HepG2 (cell line): ENCODE results near the gene POLDIP3. TPM values are rescaled to one million over a fixed set of nuclear protein-coding genes. Genes with fewer than 3 reads are reported as not detected.
A peak's percentile ranks its signal among the peaks of the same experiment; 100 is the strongest.

Source experiments
- ATAC-seq: fragments of 200-7000 bp; cut with Tn5 transposase; 3 replicates; pipeline ENCODE4 v1.9.1; 2020; ENCODE audit warnings: mild to moderate bottlenecking, moderate library complexity
- BruUV-seq: library from RNA; stranded (reverse); fragments of 400-500 nt; replicated peaks from 2 replicates; lab custom pipeline; 2021; lab: Mats Ljungman, UMichigan
- CTCF ChIA-PET: fragments of 300-600 bp; formaldehyde crosslinking; extraction: SDS; loops from one replicate; lab custom pipeline; 2021; ENCODE audit warnings: low total read pairs, inconsistent platforms, low intra/inter-chr PET ratio; lab: Yijun Ruan, JAX
- POLR2A ChIA-PET: fragments of 350-600 bp; sonication (Branson Sonifier 250); formaldehyde crosslinking; loops from one replicate; lab custom pipeline; 2020; ENCODE audit warnings: antibody characterized with exemption, inconsistent platforms; lab: Yijun Ruan, JAX
- DNase-seq: peaks from one replicate; pipeline ENCODE4 v3.0.0-alpha.2; 2015; ENCODE audit warnings: low spot score
- FAIRE-seq: peaks from 3 replicates; lab custom pipeline; 2011; peaks lifted over from hg19 to GRCh38; lab: Jason Lieb, UNC
- H2AFZ ChIP-seq: one replicate; pipeline ENCODE4 v1.6.1; 2011; ENCODE audit warnings: low read length, inconsistent platforms
- H3K27ac ChIP-seq: fragments of 300-600 bp; 3 replicates; pipeline ENCODE4 v1.8.0; 2011; ENCODE audit warnings: mixed run types, mild to moderate bottlenecking, mixed read lengths, low read length, inconsistent platforms; ENCODE audit not compliant: insufficient read depth; ENCODE audit errors: extremely low read length
- H3K27me3 ChIP-seq, 2 experiments: fragments of 200-600 bp in 1 of 2; 2 replicates in 1 of 2; 3 replicates in 1 of 2; pipeline versions ENCODE4 v1.6.0 to v1.8.0; 2011; ENCODE audit warnings: low read length in 2 of 2, mild to moderate bottlenecking in 2 of 2, moderate library complexity in 2 of 2, inconsistent platforms in 1 of 2; ENCODE audit not compliant: insufficient read depth in 2 of 2, control insufficient read depth in 1 of 2
- H3K36me3 ChIP-seq, 2 experiments: fragments of 200-600 bp in 1 of 2; replicated peaks in 1 of 2; 2 replicates in 1 of 2; 3 replicates in 1 of 2; pipeline versions ENCODE4 v1.5.1 to v1.8.0; 2011; ENCODE audit warnings: low read length in 2 of 2, inconsistent platforms in 1 of 2; ENCODE audit not compliant: insufficient read depth in 2 of 2, control insufficient read depth in 1 of 2
- H3K4me1 ChIP-seq: 2 replicates; pipeline ENCODE4 v1.5.1; 2012; ENCODE audit warnings: low read length, inconsistent platforms; ENCODE audit not compliant: insufficient read depth
- H3K4me2 ChIP-seq: 2 replicates; pipeline ENCODE4 v1.6.0; 2011; ENCODE audit warnings: low read depth, low read length, inconsistent platforms
- H3K4me3 ChIP-seq, 3 experiments: fragments of 200-600 bp in 1 of 3; sonication (generic), shearing (Covaris generic) in 1 of 3; replicated peaks in 1 of 3; 2 replicates each; pipeline ENCODE4 v1.5.1; 2011 to 2016; ENCODE audit warnings: low read length in 3 of 3, inconsistent platforms in 2 of 3, low read depth in 2 of 3, mild to moderate bottlenecking in 2 of 3, control low read depth in 1 of 3, mixed read lengths in 1 of 3; ENCODE audit not compliant: insufficient read depth in 1 of 3
- H3K79me2 ChIP-seq: one replicate; pipeline ENCODE4 v1.6.1; 2011; ENCODE audit warnings: low read length, inconsistent platforms; ENCODE audit not compliant: insufficient read depth
- H3K9ac ChIP-seq: 2 replicates; pipeline ENCODE4 v1.6.0; 2011; ENCODE audit warnings: mild to moderate bottlenecking, low read depth, low read length, inconsistent platforms; ENCODE audit not compliant: insufficient read depth
- H3K9me3 ChIP-seq: 2 replicates; pipeline ENCODE4 v1.5.1; 2012; ENCODE audit warnings: mild to moderate bottlenecking, low read length
- H4K20me1 ChIP-seq: 2 replicates; pipeline ENCODE4 v1.6.0; 2011; ENCODE audit warnings: inconsistent platforms, mild to moderate bottlenecking, low read length, moderate library complexity; ENCODE audit not compliant: insufficient read depth
- CBX1 ChIP-seq: IDR thresholded peaks from one replicate; pipeline ENCODE4 v1.6.1; 2016; ENCODE audit warnings: antibody characterized with exemption, low read depth
- CC2D1A ChIP-seq: sonication (generic); formaldehyde crosslinking; IDR thresholded peaks from 2 replicates; pipeline ENCODE4 v1.8.1; 2023; ENCODE audit warnings: mild to moderate bottlenecking, missing genetic modification reagents
- CHD4 ChIP-seq: fragments of 200-600 bp; sonication (generic); IDR thresholded peaks from 2 replicates; pipeline ENCODE4 v1.7.0; 2017; ENCODE audit warnings: mild to moderate bottlenecking, low read length, borderline replicate concordance
- ESRRA ChIP-seq: sonication (generic); formaldehyde crosslinking; IDR thresholded peaks from 2 replicates; pipeline ENCODE4 v1.5.1; 2020; ENCODE audit warnings: mild to moderate bottlenecking, low read depth, missing genetic modification reagents
- GFI1 ChIP-seq: sonication (generic); formaldehyde crosslinking; IDR thresholded peaks from 2 replicates; pipeline ENCODE4 v1.5.0; 2020; ENCODE audit warnings: missing genetic modification reagents, mild to moderate bottlenecking, borderline replicate concordance
- HNF4A ChIP-seq: sonication (generic); formaldehyde crosslinking; IDR thresholded peaks from 2 replicates; pipeline ENCODE4 v1.4.0; 2020; ENCODE audit warnings: missing genetic modification reagents
- IKZF5 ChIP-seq: IDR thresholded peaks from 2 replicates; pipeline ENCODE4 v1.6.1; 2018; ENCODE audit warnings: missing genetic modification reagents, mild to moderate bottlenecking, missing compliant biosample characterization
- JUN ChIP-seq: sonication (generic); formaldehyde crosslinking; IDR thresholded peaks from 2 replicates; pipeline ENCODE4 v1.4.0; 2020; ENCODE audit warnings: mild to moderate bottlenecking, missing genetic modification reagents
- LCORL ChIP-seq, 2 experiments: fragments of 450-650 bp in 1 of 2; sonication (generic) in 1 of 2; formaldehyde crosslinking in 1 of 2; IDR thresholded peaks; 2 replicates each; pipeline versions ENCODE4 v1.5.0 to v1.6.1; 2017 to 2020; ENCODE audit warnings: antibody characterized with exemption in 1 of 2, missing genetic modification reagents in 1 of 2
- POGZ ChIP-seq: sonication (generic); formaldehyde crosslinking; IDR thresholded peaks from 2 replicates; pipeline ENCODE4 v1.4.0; 2020; ENCODE audit warnings: mild to moderate bottlenecking, missing genetic modification reagents
- RBM39 ChIP-seq: fragments of 200-400 bp; formaldehyde crosslinking; IDR thresholded peaks from one replicate; pipeline ENCODE4 v1.6.1; 2018; ENCODE audit warnings: antibody characterized with exemption, mild to moderate bottlenecking, low read depth, low read length; ENCODE audit not compliant: poor library complexity, severe bottlenecking
- REPIN1 ChIP-seq: sonication (generic); formaldehyde crosslinking; IDR thresholded peaks from 2 replicates; pipeline ENCODE4 v1.8.0; 2022; ENCODE audit warnings: missing genetic modification reagents, low read depth, mild to moderate bottlenecking, borderline replicate concordance
- RFX5 ChIP-seq: IDR thresholded peaks from 2 replicates; pipeline ENCODE4 v1.6.1; 2011; ENCODE audit warnings: low read depth, low read length, improper control_type of control experiment
- SIN3A ChIP-seq: IDR thresholded peaks from 2 replicates; pipeline ENCODE4 v1.6.1; 2011; ENCODE audit warnings: low read depth, mild to moderate bottlenecking, control low read depth, low read length, borderline replicate concordance
- ZBTB2 ChIP-seq: sonication (generic); formaldehyde crosslinking; IDR thresholded peaks from 2 replicates; pipeline ENCODE4 v1.8.0; 2022; ENCODE audit warnings: low read depth, missing genetic modification reagents
- ZFP91 ChIP-seq: sonication (generic); formaldehyde crosslinking; IDR thresholded peaks from 2 replicates; pipeline ENCODE4 v1.9.0; 2022; ENCODE audit warnings: missing genetic modification reagents, mild to moderate bottlenecking, borderline replicate concordance
- ZNF24 ChIP-seq: fragments of 450-650 bp; IDR thresholded peaks from 2 replicates; pipeline ENCODE4 v1.6.1; 2017; ENCODE audit warnings: antibody characterized with exemption, mild to moderate bottlenecking
- ZNF253 ChIP-seq: sonication (generic); formaldehyde crosslinking; IDR thresholded peaks from 2 replicates; pipeline ENCODE4 v1.8.0; 2022; ENCODE audit warnings: mild to moderate bottlenecking, missing genetic modification reagents, borderline replicate concordance
- ZNF263 ChIP-seq: sonication (generic); formaldehyde crosslinking; IDR thresholded peaks from 2 replicates; pipeline ENCODE4 v1.4.0; 2020; ENCODE audit warnings: missing genetic modification reagents
- ZNF317 ChIP-seq: sonication (generic); formaldehyde crosslinking; IDR thresholded peaks from 2 replicates; pipeline ENCODE4 v1.5.0; 2020; ENCODE audit warnings: mild to moderate bottlenecking, missing genetic modification reagents
- ZNF550 ChIP-seq: sonication (generic); formaldehyde crosslinking; IDR thresholded peaks from 2 replicates; pipeline ENCODE4 v1.4.0; 2020; ENCODE audit warnings: mild to moderate bottlenecking, missing genetic modification reagents, borderline replicate concordance
- ZNF878 ChIP-seq: sonication (generic); formaldehyde crosslinking; IDR thresholded peaks from 2 replicates; pipeline ENCODE4 v1.8.1; 2023; ENCODE audit warnings: mild to moderate bottlenecking, missing genetic modification reagents, moderate library complexity
- WGBS: methylation state at CpG from one replicate; pipeline ENCODE4 v1.1.6; 2017; ENCODE audit warnings: low lambda C conversion rate; 5-methylcytosine and 5-hydroxymethylcytosine counted together
- in situ Hi-C: cut with HindIII; loops from 2 replicates; pipeline ENCODE4 v1.10.0; 2017; ENCODE audit warnings: low pct_unique_long_range_greater_than_20kb; ENCODE audit not compliant: extremely low pct_ligation_motif_present
- intact Hi-C: fragments of 100-400 bp; cut with micrococcal nuclease; formaldehyde crosslinking; loops from one replicate; pipeline ENCODE4 v1.10.0; 2022; ENCODE audit not compliant: unreplicated experiment
- polyA plus RNA-seq, 8 experiments: library from polyadenylated mRNA; depleted of rRNA in 3 of 8; stranded (reverse) in 7 of 8; unstranded in 1 of 8; fragments of >200 nt; fragmentation: Illumina TruSeq in 4 of 8; extraction: Trizol in 4 of 8; gene quantifications; 2 replicates each; pipeline versions ENCODE4 v1.2.1 to v1.2.3, GENCODE V29; 2011 to 2016; ENCODE audit warnings: low read depth in 4 of 8, missing spikeins in 1 of 8, mixed read lengths in 1 of 8; ENCODE audit not compliant: insufficient read depth in 1 of 8
- total RNA-seq, 5 experiments: library from RNA; depleted of rRNA; stranded (reverse); fragments of >200 nt; fragmentation: Illumina TruSeq; extraction: Trizol; gene quantifications; 2 replicates each; pipeline ENCODE4 v1.2.3, GENCODE V29; 2016; ENCODE audit warnings: low read depth in 1 of 5

Gene POLDIP3
- total and polyA plus RNA-seq, 2 of the 13 experiments (the other 11 are each of a cell fraction or from before 2014, with no cell fraction given), result 45.8 to 47.4 TPM

GRCh38 chr22:42602470-42602869, 12.2 kb downstream of the POLDIP3 start:
- peaks cover 63% of the 10 kb centered on the region for H3K4me1 ChIP-seq
- peaks cover 4% of the 10 kb centered on the region; the same call in 1 of the 2 replicates for H4K20me1 ChIP-seq
- DNase-seq (no peak), FAIRE-seq (no peak), ATAC-seq (no peak)
- peak overlapping the region; percentile 25; the same call in 1 of the 2 replicates for H3K9ac ChIP-seq
- H3K36me3 ChIP-seq, result peaks cover 18 to 57% of the 10 kb centered on the region in 2 experiments
- H3K4me3 ChIP-seq, result no peak overlapping the region
- in situ Hi-C loops (no loop called here), intact Hi-C loops (no loop called here)
- peak overlapping the region; percentile 93 for H3K27ac ChIP-seq
- H3K79me2 ChIP-seq, result peaks cover 49% of the 10 kb centered on the region
- H3K4me2 ChIP-seq, result no peak overlapping the region
- CTCF ChIA-PET, result no interaction called here
- H2AFZ ChIP-seq, result no peak overlapping the region
- H3K27me3 ChIP-seq, result no peaks in the 10 kb centered on the region
- H3K9me3 ChIP-seq, result no peaks in the 10 kb centered on the region
- no TSS peak for BruUV-seq
- POLR2A ChIA-PET, result interaction anchor here (1.3 to 1.6 kb wide), 2 partner anchors 12 to 13 kb away, joined by 3 to 12 read pairs; partner anchors contain the start of gene POLDIP3
- WGBS, result 54% methylated on average over 1 of the region's 2 CpGs
- TF ChIP-seq ZNF317 (CRISPR knock-in tag), result 0 out of 2 replicates have a peak, but pooled peaks have one; percentile 7
- TF ChIP-seq CC2D1A, result no peak
- 0 out of 2 replicates have a peak, but pooled peaks have one; percentile 48 for TF ChIP-seq CHD4
- no peak for TF ChIP-seq RBM39
- TF ChIP-seq ZBTB2, result no peak
- TF ChIP-seq ZNF24, result no peak
- TF ChIP-seq IKZF5 (CRISPR knock-in tag), result 0 out of 2 replicates have a peak, but pooled peaks have one; percentile 6
- TF ChIP-seq SIN3A, result no peak
- no peak for TF ChIP-seq ESRRA (CRISPR knock-in tag)
- no peak for TF ChIP-seq RFX5
- 0 out of 2 replicates have a peak, but pooled peaks have one; percentile 15 for TF ChIP-seq ZNF878
- peak; percentile 15; the same call in 1 of the 2 replicates for TF ChIP-seq GFI1 (CRISPR knock-in tag)
- TF ChIP-seq CBX1, result no peak
- TF ChIP-seq ZNF550, result no peak
- TF ChIP-seq HNF4A (CRISPR knock-in tag), result no peak
- TF ChIP-seq JUN, result no peak
- no peak for TF ChIP-seq ZNF253
- TF ChIP-seq ZNF263 (CRISPR knock-in tag), result no peak
- TF ChIP-seq REPIN1 (CRISPR knock-in tag), result no peak
- no peak; the same call in 1 of the 2 replicates for TF ChIP-seq ZFP91 (CRISPR knock-in tag)
- no peak for TF ChIP-seq LCORL (IDR thresholded peaks at IDR 0.05)
- 0 out of 2 replicates have a peak, but pooled peaks have one; percentile 3 for TF ChIP-seq LCORL (CRISPR knock-in tag; IDR thresholded peaks at IDR 0.05)
- TF ChIP-seq POGZ (CRISPR knock-in tag), result 0 out of 2 replicates have a peak, but pooled peaks have one; percentile 10
